CMK (cell line): Measurements from ENCODE around the gene HNRNPA2B1.

ENCODE experiments used
- DNase-seq: peaks from one replicate; pipeline ENCODE4 v3.0.0-alpha.2; 2010; ENCODE audit warnings: low read depth

HNRNPA2B1 gene

GRCh38 chr7:26200444-26201246 is at the start of gene HNRNPA2B1:
Gene HNRNPA2B1 (minus strand): TSS chr7:26200746. CDS start chr7:26200577, 169 bp downstream.
- DNase-seq: peak; percentile 87

- DNase-seq: no peak
Observed at GRCh38 chr7:26250239-26250638, 49.7 kb upstream of the HNRNPA2B1 start.

GRCh38 chr7:26245150-26245549 is 44.6 kb upstream of the HNRNPA2B1 start:
- DNase-seq: no peak

- no peak for DNase-seq
Observed at GRCh38 chr7:26238032-26238431, 37.5 kb upstream of the HNRNPA2B1 start.

- no peak for DNase-seq
Observed at GRCh38 chr7:26237035-26237807, 36.7 kb upstream of the HNRNPA2B1 start.

- peak; percentile 38 for DNase-seq
Observed at GRCh38 chr7:26233902-26234511, 33.5 kb upstream of the HNRNPA2B1 start.

- no peak for DNase-seq
Observed at GRCh38 chr7:26227987-26228386, 27.4 kb upstream of the HNRNPA2B1 start.

- DNase-seq: no peak
Observed at GRCh38 chr7:26224359-26224758, 23.8 kb upstream of the HNRNPA2B1 start.

- no peak for DNase-seq
Observed at GRCh38 chr7:26216049-26216448, 15.5 kb upstream of the HNRNPA2B1 start.

GRCh38 chr7:26213807-26214515 is 13.4 kb upstream of the HNRNPA2B1 start:
- DNase-seq: no peak

- no peak for DNase-seq
Observed at GRCh38 chr7:26212921-26213718, 12.6 kb upstream of the HNRNPA2B1 start.

GRCh38 chr7:26208040-26208439 is 7.5 kb upstream of the HNRNPA2B1 start:
- DNase-seq: no peak

- no peak for DNase-seq
Observed at GRCh38 chr7:26203016-26203415, 2.5 kb upstream of the HNRNPA2B1 start.

GRCh38 chr7:26202019-26202990 is 1.8 kb upstream of the HNRNPA2B1 start:
- peak; percentile 64 for DNase-seq

GRCh38 chr7:26201247-26202018 is 887 bp upstream of the HNRNPA2B1 start, which contains the start of gene CBX3:
Gene CBX3 (plus strand): TSS chr7:26201745. CDS start chr7:26202999, 1,254 bp downstream.
- peak; percentile 91 for DNase-seq

- DNase-seq: no peak
Observed at GRCh38 chr7:26200038-26200443, 505 bp downstream of the HNRNPA2B1 start.

- no peak for DNase-seq
Observed at GRCh38 chr7:26199301-26200037, 1.1 kb downstream of the HNRNPA2B1 start.

GRCh38 chr7:26198781-26199169 is 1.8 kb downstream of the HNRNPA2B1 start:
- DNase-seq: no peak
